SK-N-MC (cell line): ENCODE results near the gene MEF2D.

Experiments used
- EZH2 ChIP-seq: fragments of 200-600 bp; sonication (generic); IDR thresholded peaks from one replicate; pipeline ENCODE4 v1.6.1; 2017; ENCODE audit warnings: antibody characterized with exemption
- POLR2AphosphoS5 ChIP-seq: IDR thresholded peaks from 2 replicates; pipeline ENCODE4 v1.6.1; 2012; ENCODE audit warnings: mild to moderate bottlenecking, low read depth, low read length, borderline replicate concordance

- TF ChIP-seq EZH2 (no peak), POLR2AphosphoS5 (no peak)
Observed at GRCh38 chr1:156475568-156476500, 24.7 kb downstream of the MEF2D start.
